ENCODE data around the gene PPARG. TPM values are rescaled to one million over a fixed set of nuclear protein-coding genes. Genes with fewer than 3 reads are reported as not detected.

PPARG gene
- total RNA-seq, 1 donor from 2014 or later: 10.1 TPM

DNA sequence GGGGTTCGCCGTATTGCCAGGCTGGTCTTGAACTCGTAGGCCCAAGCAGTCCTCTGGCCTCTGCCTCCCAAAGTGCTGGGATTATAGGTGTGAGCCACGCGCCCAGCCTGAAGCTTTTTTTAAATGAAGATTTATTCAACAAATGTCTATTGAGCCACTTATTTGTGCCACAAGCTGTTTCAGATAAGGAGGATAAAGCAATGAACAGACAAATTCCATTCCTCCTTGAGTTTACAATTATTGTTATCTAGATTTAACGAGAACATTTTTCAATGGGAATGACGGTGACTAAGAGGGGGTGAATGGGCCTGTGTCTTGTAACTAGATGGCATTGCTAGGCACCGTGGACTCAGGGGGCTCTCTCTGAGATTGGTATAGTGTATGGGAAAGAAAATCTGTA, 10.2 kb downstream of the PPARG start:
- Mint-ChIP-seq H3K9me3 (no peaks in the 10 kb centered on the region), H3K4me3 (no peak overlapping the region), H3K27ac (no peak overlapping the region), H3K4me1 (peaks cover 33% of the 10 kb centered on the region), H3K27me3 (ENCODE audit: low read depth) (no peaks in the 10 kb centered on the region), H3K36me3 (no peaks in the 10 kb centered on the region)
- TF ChIP-seq, protein P1, sequence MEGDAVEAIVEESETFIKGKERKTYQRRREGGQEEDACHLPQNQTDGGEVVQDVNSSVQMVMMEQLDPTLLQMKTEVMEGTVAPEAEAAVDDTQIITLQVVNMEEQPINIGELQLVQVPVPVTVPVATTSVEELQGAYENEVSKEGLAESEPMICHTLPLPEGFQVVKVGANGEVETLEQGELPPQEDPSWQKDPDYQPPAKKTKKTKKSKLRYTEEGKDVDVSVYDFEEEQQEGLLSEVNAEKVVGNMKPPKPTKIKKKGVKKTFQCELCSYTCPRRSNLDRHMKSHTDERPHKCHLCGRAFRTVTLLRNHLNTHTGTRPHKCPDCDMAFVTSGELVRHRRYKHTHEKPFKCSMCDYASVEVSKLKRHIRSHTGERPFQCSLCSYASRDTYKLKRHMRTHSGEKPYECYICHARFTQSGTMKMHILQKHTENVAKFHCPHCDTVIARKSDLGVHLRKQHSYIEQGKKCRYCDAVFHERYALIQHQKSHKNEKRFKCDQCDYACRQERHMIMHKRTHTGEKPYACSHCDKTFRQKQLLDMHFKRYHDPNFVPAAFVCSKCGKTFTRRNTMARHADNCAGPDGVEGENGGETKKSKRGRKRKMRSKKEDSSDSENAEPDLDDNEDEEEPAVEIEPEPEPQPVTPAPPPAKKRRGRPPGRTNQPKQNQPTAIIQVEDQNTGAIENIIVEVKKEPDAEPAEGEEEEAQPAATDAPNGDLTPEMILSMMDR (IDR thresholded peaks at IDR 0.05; ENCODE audit: unreplicated experiment): no peak
- DNase-seq (ENCODE audit: low spot score in 2 of 2, unreplicated experiment in 2 of 2): no peak

DNA sequence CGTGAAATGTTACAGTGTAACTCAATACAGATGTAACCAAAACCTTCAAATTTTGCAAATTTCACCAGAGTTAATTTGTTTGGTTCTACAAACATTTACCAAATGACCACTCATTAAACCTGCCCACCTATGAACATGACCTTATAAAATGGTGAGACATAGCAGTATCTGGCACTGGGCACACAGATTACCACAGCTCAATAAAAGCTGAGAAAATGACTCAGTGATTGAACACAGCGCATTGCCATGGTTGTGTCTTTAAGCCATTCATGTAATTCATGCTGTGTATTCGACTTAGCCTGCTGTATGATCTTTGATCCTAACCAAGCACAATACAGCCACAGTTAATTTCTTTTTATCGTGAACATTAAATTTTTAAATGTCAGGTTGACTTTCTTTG, 11.3 kb downstream of the PPARG start:
- H3K27ac Mint-ChIP-seq: no peak overlapping the region

DNA sequence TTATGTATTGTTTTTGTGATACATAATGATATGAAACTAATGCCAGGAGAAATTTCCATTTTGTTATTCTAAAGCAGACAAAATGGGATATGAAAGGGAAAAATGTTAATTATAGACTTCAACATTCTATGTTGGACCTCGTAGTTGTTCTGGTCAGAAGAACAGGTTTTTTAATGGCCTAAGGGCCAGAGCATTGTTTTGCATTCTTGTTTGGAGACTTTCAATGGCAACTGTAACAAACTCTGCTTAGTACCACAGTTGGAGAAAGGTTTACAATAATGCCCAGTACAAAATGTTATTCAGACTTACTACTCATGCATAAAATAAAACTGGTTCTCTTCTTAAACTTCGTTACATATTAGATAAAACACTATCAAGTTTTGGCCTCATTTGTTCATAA, 12.2 kb downstream of the PPARG start:
- peaks cover 30% of the 10 kb centered on the region for H3K4me1 Mint-ChIP-seq
- peaks cover 6% of the 10 kb centered on the region for H3K27me3 Mint-ChIP-seq (ENCODE audit: low read depth)
- no peak for DNase-seq (ENCODE audit: low spot score in 2 of 2, unreplicated experiment in 2 of 2)
- no peak overlapping the region for H3K4me3 Mint-ChIP-seq
- no peaks in the 10 kb centered on the region for H3K36me3 Mint-ChIP-seq
- H3K9me3 Mint-ChIP-seq: no peaks in the 10 kb centered on the region
- H3K27ac Mint-ChIP-seq: no peak overlapping the region
- TF ChIP-seq, protein P1 (IDR thresholded peaks at IDR 0.05; ENCODE audit: unreplicated experiment): no peak

More for the DNA sequence above, 11.3 kb downstream of the PPARG start:
- DNase-seq (ENCODE audit: low spot score in 2 of 2, unreplicated experiment in 2 of 2): no peak
- TF ChIP-seq, protein P1 (IDR thresholded peaks at IDR 0.05; ENCODE audit: unreplicated experiment): no peak
- Mint-ChIP-seq H3K4me3 (no peak overlapping the region), H3K9me3 (no peaks in the 10 kb centered on the region), H3K27me3 (ENCODE audit: low read depth) (peaks cover 4% of the 10 kb centered on the region), H3K4me1 (peaks cover 30% of the 10 kb centered on the region), H3K36me3 (no peaks in the 10 kb centered on the region)

DNA sequence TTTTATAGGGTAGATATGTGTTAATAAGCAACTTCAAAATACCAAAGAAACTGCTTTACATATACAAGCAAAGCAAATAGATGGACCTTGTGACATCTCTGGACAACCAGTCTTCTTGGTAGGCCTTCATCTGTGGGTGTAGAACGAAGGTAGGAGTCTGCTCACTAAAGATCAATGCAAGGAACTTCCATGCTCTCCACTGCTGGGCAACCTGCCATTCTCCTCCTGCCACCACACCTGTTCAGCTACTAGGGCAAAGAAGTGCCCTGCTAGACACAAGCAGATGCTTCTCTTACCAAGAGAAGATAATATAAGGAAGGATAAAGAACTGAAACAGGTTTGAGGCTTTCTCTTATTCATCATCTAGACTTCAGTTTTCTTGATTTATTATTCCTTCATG, 12.6 kb downstream of the PPARG start:
- no peak overlapping the region for H3K4me3 Mint-ChIP-seq
- TF ChIP-seq, protein P1 (IDR thresholded peaks at IDR 0.05; ENCODE audit: unreplicated experiment): no peak

DNA sequence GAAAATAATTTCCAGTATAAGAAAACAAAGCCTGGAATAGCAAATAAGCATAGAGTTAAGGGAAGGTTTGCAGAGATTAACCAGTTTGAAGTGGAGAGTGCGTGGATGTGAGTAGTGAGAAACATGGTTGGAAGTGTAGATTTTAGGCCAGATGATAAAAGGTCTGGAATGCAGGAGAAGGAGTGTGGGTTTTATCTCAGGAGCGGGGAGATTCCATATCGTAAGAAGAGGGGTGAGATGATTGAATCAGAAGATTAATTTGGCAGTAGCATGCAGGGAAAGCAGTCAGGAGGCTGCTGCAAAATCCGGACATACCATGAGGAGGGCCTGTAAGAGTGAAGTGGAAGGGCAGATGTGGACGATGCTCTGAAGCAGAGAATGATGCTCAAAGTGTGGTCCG, 13.7 kb downstream of the PPARG start:
- no peaks in the 10 kb centered on the region for H3K9me3 Mint-ChIP-seq

More for the DNA sequence above, 12.6 kb downstream of the PPARG start:
- H3K4me1 Mint-ChIP-seq: peaks cover 27% of the 10 kb centered on the region
- H3K27ac Mint-ChIP-seq: no peak overlapping the region
- no peak for DNase-seq (ENCODE audit: low spot score in 2 of 2, unreplicated experiment in 2 of 2)
- H3K36me3 Mint-ChIP-seq: no peaks in the 10 kb centered on the region
- H3K27me3 Mint-ChIP-seq (ENCODE audit: low read depth): peaks cover 6% of the 10 kb centered on the region
- H3K9me3 Mint-ChIP-seq: no peaks in the 10 kb centered on the region

More for the DNA sequence above, 13.7 kb downstream of the PPARG start:
- H3K4me3 Mint-ChIP-seq: no peak overlapping the region
- H3K36me3 Mint-ChIP-seq: no peaks in the 10 kb centered on the region
- peaks cover 6% of the 10 kb centered on the region for H3K27me3 Mint-ChIP-seq (ENCODE audit: low read depth)
- H3K27ac Mint-ChIP-seq: no peak overlapping the region
- H3K4me1 Mint-ChIP-seq: peaks cover 26% of the 10 kb centered on the region
- TF ChIP-seq, protein P1 (IDR thresholded peaks at IDR 0.05; ENCODE audit: unreplicated experiment): no peak
- DNase-seq (ENCODE audit: low spot score in 2 of 2, unreplicated experiment in 2 of 2): no peak

Data from mesothelial cell of epicardium (in vitro differentiated cells).